Measurements from ENCODE around the gene ATP13A4.

Gene ATP13A4

GRCh38 chr3:193483988-193484539 lies 70.6 kb downstream of the ATP13A4 start:
- H3K4me3 ChIP-seq (ENCODE audit: low read length) = no peak overlapping the region
- DNase-seq (ENCODE audit: low read depth) = peak; percentile 6
- no peak for TF ChIP-seq CTCF (conservative IDR thresholded peaks at IDR 0.05; ENCODE audit: low read length)

GRCh38 chr3:193481436-193481835 lies 73.3 kb downstream of the ATP13A4 start:
- no peak for DNase-seq (ENCODE audit: low read depth)
- H3K4me3 ChIP-seq (ENCODE audit: low read length) = no peak overlapping the region
- TF ChIP-seq CTCF (conservative IDR thresholded peaks at IDR 0.05; ENCODE audit: low read length) = no peak

GRCh38 chr3:193474446-193474845 lies 80.2 kb downstream of the ATP13A4 start:
- H3K4me3 ChIP-seq (ENCODE audit: low read length) = no peak overlapping the region
- TF ChIP-seq CTCF (conservative IDR thresholded peaks at IDR 0.05; ENCODE audit: low read length) = no peak
- no peak for DNase-seq (ENCODE audit: low read depth)

- no peak for DNase-seq (ENCODE audit: low read depth)
- TF ChIP-seq CTCF (conservative IDR thresholded peaks at IDR 0.05; ENCODE audit: low read length) = no peak
- H3K4me3 ChIP-seq (ENCODE audit: low read length) = no peak overlapping the region
Measured at GRCh38 chr3:193470710-193471109, 84.0 kb downstream of the ATP13A4 start.

GRCh38 chr3:193465992-193466608 lies 88.6 kb downstream of the ATP13A4 start:
- H3K4me3 ChIP-seq (ENCODE audit: low read length) = no peak overlapping the region
- DNase-seq (ENCODE audit: low read depth) = no peak
- no peak for TF ChIP-seq CTCF (conservative IDR thresholded peaks at IDR 0.05; ENCODE audit: low read length)

GRCh38 chr3:193464889-193465288 lies 89.8 kb downstream of the ATP13A4 start:
- DNase-seq (ENCODE audit: low read depth) = no peak
- no peak overlapping the region for H3K4me3 ChIP-seq (ENCODE audit: low read length)
- TF ChIP-seq CTCF (conservative IDR thresholded peaks at IDR 0.05; ENCODE audit: low read length) = no peak

- DNase-seq (ENCODE audit: low read depth) = no peak
- no peak for TF ChIP-seq CTCF (conservative IDR thresholded peaks at IDR 0.05; ENCODE audit: low read length)
- no peak overlapping the region for H3K4me3 ChIP-seq (ENCODE audit: low read length)
Measured at GRCh38 chr3:193457526-193457925, 97.2 kb downstream of the ATP13A4 start.

Data from AG10803 (cell line).